Measurements from ENCODE around the gene CLP1. TPM values are rescaled to one million over a fixed set of nuclear protein-coding genes. Genes with fewer than 3 reads are reported as not detected.

CLP1 gene
- 11.8 and 14.9 TPM in 2 replicates for total RNA-seq

GRCh38 chr11:57657194-57658022 lies at the start of gene CLP1:
CLP1 (plus strand) TSS chr11:57657762; CDS start chr11:57659477, 1,715 bp downstream.

GRCh38 chr11:57649826-57650738 lies 7.5 kb upstream of the CLP1 start, which contains the start of gene YPEL4:
YPEL4 (minus strand) TSS chr11:57649912; CDS start chr11:57647107, 2,805 bp downstream.

DNA sequence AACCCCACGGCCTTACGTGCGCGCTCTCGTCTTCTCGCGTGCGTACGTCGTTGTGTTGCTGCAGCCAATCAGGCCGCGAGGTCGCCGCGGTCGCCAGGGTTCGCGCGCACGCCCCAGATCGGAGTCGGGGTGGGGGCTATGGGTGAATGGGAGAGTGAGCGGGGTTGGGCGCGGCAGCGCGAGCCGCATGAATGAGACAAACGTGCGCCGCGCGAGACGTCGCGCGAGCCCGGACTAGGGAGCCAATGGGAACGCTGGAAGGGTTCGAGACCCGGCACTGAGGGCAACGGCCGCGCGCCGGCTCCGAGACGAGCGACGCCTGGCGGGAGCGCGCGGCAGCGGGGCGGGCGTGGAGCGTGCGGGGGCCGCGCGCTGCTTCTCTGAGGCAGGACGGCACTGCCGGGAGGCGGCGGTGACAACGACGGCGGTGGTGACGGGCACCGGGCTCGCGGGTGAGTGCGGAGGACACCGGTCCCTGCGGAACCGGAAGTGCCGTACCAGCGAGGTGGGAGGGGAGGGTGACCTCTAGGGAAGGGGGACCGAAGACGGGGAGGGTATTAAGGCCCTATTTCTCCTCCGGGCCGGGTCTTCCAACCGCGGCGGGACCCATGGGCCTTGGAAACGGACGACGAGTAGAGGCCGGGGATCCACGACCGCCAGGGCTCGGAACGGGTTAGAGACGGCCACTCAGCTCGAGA lies 10.3 kb downstream of the CLP1 start, which contains the start of gene ZDHHC5:
TSS of gene ZDHHC5 (plus strand) at position 379 of the 698 bp plus-strand sequence. CDS start 4,977 bp downstream, outside the sequence.

Other genes with a start within 250 kb of the CLP1 start
- 10.3 and 16.4 TPM in 2 replicates for gene SLC43A3, start 230.6 kb upstream of the CLP1 start, total RNA-seq
- gene RTN4RL2, start 197.2 kb upstream of the CLP1 start, total RNA-seq: not detected in 2 replicates
- gene SLC43A1, start 142.1 kb upstream of the CLP1 start, total RNA-seq: 6.2 and 8.3 TPM in 2 replicates
- 50.9 and 68.6 TPM in 2 replicates for gene TIMM10, start 127.0 kb upstream of the CLP1 start, total RNA-seq
- gene SMTNL1, start 120.2 kb upstream of the CLP1 start, total RNA-seq: not detected in 2 replicates
- 44.3 and 44.8 TPM in 2 replicates for gene UBE2L6, start 90.1 kb upstream of the CLP1 start, total RNA-seq
- 6.3 and 9.5 TPM in 2 replicates for gene SERPING1, start 60.1 kb upstream of the CLP1 start, total RNA-seq
- gene YPEL4, start 7.8 kb upstream of the CLP1 start, total RNA-seq: 0.79 and 1.4 TPM in 2 replicates
- 30.7 and 33.3 TPM in 2 replicates for gene ZDHHC5, start 10.4 kb downstream of the CLP1 start, total RNA-seq
- gene MED19, start 54.5 kb downstream of the CLP1 start, total RNA-seq: 17.5 and 20.9 TPM in 2 replicates
- 50.0 and 65.5 TPM in 2 replicates for gene TMX2, start 54.8 kb downstream of the CLP1 start, total RNA-seq
- gene SELENOH, start 83.7 kb downstream of the CLP1 start, total RNA-seq: 61.3 and 74.1 TPM in 2 replicates
- gene BTBD18, start 94.1 kb downstream of the CLP1 start, total RNA-seq: not detected in 2 replicates
- gene CTNND1, start 104.0 kb downstream of the CLP1 start, total RNA-seq: 94.1 and 118 TPM in 2 replicates

All from aortic smooth muscle cell (primary cell).